Measurements from ENCODE around the gene STX7.

Gene STX7

DNA sequence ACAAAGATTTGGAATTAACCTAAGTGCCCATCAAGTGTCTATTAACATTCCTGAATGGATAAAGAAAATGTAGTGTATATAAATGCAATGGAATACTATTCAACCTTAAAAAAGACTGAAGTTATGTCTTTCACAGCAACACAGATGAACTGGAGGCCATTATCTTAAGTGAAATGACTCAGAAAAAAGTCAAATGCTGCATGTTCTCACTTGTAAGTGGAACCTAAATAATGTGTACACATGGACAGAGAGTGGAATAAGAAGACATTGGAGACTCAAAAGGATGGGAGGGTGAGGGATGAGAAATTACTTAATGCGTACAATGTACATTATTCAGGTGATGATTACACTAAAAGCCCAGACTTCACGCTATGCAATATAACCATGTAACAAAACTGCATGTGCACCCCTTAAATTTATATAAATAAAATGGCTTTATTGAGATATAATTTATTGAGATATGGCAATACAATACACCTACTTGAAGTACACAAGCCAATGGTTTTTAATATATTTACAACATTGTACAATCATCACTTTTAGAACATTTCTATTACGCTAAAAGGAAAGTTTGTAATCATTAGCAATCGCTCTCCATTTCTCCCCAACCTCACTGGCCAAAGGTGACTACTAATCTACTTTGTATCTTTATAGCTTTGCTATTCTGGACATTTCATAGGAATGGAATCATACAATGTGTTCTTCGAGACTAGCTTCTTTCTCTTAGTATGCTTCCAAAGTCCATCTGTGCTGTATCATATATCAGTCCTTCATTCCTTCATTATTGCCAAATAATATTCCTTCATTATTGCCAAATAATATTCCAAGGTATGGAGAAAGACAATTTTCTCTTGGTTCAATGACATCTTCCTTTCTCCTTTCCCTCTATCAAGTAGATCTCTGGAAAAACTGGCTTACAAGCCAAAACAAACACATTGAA is 5.8 kb downstream of the STX7 start:
- DNase-seq: no peak

DNA sequence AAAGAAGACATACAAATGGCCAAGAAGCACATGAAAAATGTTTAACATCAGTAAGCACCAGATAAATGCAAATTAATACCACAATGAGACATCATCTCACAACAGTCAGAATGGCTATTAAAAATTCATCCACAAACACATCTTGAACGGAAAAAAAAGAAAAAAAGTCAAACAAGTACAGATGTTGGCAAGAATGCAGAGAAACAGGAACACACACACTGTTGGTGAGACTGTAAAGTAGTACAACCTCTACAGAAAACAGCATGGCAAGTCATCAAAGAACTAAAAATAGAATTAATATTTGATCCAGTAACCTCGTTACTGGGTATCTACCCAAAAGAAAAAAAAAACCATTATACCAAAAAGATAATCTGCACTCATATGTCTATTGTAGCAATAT is 6.5 kb downstream of the STX7 start:
- DNase-seq: no peak

DNA sequence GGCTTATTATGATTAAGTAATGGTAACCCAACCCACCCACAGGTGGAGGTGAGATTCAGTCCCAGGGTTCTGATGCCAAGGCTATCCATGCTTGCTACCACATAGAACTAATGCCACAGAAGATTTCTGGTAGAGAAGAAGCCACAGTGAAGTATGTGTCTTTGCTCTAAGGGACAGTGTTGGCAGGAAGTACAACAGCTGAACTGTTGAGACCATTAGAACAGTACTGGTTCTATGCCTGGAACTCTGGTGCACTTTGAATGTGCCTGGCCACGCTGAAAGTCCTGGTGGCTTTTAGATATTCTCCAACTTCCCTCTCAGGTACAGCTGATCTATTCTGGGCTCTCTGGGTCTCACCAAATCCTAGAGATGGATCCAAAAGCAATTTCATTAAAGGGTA is 7.8 kb downstream of the STX7 start:
- DNase-seq: no peak

GRCh38 chr6:132504757-132505156 is 8.2 kb downstream of the STX7 start:
- no peak for DNase-seq

DNA sequence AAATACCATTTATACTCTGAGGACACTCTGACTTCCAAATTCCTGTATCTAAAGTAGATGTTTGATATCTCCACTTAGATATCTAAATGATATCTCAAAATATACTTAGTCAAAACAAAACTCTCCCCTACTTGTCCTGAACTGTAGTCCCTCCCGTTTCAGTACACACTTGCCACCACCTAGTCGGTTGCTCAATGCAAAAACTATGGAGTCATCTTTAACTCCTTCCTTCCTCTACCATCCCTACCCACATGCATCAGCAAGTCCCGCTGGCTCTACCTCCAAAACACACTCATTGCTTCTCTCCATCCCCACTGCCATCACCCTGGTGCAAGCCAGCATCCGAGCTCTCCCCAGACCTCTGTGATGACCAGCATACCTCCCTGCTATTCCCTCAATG is 13.2 kb downstream of the STX7 start:
- DNase-seq: no peak

DNA sequence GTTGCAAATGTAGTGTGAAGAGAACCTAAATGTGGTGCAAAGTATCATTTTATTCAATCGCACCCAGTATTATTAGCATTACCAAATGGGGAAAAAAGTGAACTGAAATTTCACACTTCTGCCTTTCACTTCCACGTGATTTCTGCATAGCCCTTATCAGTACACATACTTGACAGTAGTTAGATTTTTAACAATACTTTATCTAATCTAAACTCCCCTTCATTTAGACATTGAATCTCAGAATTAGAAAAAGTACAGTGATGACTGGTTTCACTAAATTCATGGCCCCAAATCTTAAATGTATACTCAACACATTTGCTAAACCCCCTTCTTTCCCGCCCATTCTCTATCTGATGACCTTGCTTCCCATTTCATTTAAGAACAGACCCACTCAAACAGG is 14.3 kb downstream of the STX7 start:
- DNase-seq: no peak

DNA sequence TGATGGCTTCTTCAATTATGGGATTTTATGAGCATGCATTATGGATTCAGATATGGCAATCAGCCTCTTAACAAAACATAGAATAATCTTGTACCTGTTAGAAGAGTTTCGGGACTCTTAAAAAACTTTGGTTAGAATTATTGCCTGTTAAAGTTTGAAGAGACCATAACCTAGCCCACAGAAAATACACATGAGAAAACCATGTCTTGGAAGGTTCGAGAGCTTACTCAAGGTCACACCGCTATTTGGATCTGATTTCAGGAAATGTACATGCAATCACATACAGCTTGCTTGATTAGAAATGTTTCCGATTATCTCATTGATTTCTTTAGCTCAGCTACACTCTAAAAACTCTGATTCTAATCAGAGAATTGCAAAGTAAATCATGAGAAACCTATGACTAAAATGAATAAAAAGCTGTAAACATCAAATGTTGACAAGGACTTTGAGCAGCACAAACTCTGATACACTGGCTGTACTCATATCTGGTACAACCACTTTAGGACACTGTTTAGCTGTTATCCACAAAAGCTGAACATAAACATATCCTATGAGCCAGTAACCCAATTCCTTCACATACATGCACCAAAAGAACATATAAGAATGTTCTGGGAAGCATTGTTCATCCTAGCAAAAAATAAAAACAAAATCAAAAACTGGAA is 16.3 kb downstream of the STX7 start:
- DNase-seq: no peak

DNA sequence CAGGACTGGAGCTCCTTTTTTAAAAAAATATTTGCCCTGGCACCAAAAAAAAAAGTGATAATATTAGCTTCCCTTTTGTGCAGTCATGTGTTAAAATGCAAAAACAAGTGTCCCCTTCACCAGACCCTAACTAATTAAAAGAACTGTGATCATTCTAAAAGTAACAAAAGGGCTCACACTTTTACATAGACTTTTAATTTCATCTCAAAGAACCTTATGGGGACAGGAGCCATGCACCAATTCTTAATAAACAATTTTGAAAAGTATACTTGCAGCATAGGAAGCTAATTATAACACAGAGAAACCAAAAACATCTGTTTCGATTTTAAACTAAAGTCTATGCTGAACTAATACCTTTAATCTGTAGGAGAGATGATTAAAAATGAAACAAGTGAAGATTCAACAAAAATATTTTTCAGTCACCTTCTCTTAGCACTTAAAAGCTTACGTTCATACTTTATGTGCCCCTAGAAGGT is 17.3 kb downstream of the STX7 start:
- no peak for DNase-seq

DNA sequence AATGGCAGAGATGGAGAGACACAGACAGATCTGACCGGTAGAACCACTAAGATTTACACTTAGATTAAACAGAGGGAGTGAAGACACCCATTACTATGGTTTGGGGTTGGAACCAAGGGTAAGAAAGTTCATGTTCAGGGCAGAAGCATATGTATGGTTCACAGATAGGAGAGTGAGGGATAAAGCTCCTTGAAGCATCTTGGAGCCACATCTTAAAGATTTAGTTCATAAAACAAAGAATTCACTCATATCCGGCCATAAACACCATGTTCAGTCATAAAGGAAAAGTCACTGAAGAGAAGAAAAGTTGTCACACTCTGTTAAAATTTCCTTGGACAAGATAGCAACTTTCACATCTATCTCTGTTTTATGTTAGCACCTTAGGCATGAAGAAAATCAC is 18.0 kb downstream of the STX7 start:
- DNase-seq: no peak

DNA sequence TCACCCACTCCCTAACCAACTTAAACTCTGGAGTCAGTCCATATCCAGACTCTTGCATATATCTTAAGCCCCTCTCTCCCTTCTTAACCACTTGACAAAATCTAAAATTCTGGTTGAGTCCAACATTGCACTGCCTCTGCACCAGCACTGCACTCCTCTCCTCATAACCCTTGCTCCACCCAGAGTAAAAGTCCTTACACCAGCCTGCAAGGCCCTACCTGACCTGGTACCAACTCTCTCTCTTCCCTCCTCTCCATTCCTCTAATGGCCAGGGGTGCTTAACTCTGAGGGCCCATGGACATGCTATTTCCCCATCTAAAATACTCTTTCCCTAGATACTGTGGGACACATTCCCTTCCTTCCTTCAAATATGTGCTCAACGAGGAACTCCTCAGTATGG is 21.0 kb downstream of the STX7 start:
- no peak for DNase-seq

DNA sequence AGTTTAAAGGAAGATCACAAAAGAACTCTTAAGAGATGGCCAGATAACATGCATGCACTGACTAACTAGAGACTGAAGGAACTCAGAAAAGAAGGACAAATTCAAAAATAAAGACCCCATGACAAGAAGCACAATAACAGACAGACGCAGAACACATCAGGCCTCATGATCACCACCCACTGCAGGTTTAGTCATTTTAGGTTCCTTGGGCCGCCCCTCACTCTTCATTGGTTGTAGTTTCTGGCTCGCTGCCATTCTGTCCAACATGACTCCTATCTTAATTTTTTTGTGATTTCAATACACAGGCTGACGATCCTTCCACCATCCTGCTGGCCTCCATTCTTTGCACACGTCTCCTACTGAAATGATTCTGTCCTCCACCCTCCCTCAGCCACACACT is 21.6 kb downstream of the STX7 start:
- no peak for DNase-seq

GRCh38 chr6:132490478-132491204 is 22.3 kb downstream of the STX7 start:
- DNase-seq: no peak

DNA sequence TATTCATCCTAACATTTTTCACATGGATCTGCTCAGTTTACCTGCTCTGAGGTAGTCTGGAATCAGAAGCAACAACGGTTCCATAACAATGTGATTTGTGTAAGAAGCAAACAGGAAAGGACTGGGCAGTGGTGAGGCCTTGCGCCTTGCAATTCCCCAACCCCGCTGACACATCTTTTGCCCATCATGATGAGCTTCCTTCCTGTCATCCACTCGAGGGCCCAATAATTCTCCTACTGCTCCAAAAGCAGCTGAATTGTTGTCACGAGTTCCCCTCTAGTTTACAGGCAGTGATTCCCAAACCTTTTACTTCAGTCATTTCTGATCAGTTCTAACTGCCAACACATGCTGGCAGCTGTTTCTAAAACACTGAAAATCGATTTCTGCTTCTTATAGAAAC is 22.9 kb downstream of the STX7 start:
- DNase-seq: no peak

DNA sequence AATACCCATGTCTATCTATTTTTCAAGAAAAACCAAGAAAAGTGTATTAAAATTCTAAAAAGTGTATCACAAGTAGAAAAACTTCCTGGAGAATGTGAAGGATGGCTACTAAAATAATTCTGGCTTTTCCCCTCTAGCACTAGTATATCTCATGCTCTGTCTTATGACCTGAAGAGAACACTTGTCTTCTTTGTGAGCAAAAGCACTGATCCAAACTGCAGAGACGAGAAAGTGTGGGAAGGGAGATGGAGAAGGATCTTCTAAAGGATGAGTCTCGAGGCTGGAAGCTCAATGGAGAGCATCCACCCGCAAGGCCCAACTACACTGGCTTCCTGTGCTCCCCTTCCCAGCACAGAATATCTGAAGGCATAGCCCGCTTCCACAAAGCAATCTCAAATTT is 23.5 kb downstream of the STX7 start:
- no peak for DNase-seq

DNA sequence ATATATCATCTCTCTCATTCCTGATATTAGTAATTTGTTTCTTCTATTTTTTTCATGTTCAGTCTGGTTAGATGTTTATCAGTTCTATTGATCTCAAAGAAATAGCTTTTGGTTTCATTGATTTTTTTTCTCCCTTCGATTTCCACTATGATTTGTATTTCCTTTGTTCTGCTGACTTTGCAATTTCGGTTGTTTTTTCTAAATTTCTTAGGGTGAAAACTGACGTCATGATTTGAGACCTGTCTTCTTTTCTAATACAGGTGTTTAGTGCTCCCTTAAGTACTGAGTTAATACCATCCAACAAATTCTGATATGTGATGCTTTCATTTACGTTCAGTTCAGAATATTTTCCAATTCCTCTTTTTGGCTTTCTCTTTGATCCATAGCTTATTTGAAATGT is 25.2 kb downstream of the STX7 start:
- DNase-seq: no peak

DNA sequence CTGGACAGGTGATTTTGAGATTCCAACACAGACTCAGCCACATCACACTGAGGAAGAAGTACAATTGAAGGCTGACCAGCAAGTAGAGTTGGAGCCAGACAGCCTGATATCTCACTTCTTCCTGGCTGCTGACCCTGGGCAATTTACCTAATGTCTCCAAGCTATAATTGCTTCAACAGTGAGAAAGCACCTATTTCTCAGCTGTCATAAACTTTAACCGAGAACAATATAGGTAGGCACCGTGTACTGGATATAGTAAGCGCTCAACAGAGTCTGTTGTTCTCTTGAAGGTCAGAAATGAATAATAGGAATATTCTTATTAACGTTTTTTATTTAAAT is 28.3 kb downstream of the STX7 start:
- DNase-seq: no peak

DNA sequence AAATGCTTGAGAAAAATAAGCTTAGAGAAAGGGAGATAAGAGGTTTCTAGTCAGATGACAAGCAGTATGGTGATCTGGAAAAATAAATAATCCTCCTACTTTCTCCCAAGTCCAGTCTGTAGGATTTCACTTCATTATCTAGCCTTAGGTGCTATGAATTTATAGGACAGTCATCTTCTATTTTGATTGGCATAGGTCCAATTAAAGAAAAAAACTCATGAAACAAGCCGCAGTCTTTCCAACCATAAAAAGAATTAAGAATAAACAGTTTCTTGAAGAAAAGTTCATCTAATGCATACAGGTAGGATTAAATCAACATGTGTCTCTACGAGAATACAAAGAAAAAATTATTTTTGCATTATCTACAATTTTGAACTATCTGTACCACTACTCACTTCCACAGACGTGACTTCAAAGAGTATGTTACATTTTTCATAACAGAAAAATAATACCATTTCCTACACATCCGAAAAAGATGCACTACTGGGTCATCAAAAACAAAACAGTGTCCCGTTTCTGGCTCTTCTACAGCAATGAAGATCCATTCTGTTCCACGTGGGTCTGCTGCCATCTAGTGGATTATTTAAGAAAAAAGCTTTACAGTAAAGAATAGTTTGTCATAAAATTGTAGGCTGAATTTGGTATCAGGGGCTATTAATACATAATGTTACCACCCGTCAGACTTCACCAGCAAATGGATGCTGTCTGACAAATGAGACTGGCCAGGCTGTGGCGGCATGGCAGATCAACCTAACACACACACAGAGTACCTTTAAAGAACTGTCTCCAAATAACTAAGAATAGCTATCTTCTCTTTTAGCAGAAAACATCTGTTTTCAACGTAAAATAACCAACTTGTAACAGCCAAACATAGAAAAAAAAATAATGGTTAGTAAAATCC is 28.9 kb downstream of the STX7 start:
- DNase-seq: peak; percentile 74

GRCh38 chr6:132482581-132482980 is 30.3 kb downstream of the STX7 start:
- no peak for DNase-seq

DNA sequence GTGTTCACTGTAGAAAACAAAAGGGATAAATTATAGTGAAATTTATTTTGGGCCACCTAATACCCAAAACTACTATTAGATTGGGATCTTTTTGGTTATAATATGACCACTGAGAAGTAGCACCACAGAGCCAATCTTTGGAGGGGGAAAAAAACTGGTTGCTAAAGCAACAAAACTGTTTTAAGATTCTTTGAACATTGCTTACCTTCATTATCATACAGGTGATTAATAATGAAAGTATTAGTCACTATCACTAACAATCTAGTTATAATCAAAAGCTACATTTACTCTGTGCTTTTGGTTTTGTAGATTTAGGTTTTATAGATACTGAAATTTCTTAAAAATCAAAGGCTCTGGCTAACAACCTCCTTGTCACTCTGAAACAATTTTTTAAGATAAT is 31.7 kb downstream of the STX7 start:
- DNase-seq: no peak

GRCh38 chr6:132479131-132479530 is 33.8 kb downstream of the STX7 start:
- no peak for DNase-seq

DNA sequence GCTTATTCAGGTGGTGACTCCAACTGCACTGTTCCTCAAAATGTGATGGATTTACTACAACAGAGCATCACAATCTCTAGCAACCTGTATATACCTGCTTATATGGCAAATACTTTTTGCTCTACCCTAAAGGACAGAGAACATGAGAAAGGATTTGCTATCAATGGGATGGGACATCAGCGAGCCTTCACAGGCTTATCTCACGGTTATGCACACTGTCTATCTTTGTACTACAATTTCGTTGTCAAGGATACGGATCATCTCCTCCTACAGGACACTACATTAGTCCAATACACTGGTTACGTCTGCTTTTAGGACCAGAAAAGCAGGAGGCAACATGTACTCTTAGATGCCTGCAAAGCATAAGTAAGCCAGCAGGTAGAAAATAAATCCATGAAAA is 34.2 kb downstream of the STX7 start:
- DNase-seq: no peak

DNA sequence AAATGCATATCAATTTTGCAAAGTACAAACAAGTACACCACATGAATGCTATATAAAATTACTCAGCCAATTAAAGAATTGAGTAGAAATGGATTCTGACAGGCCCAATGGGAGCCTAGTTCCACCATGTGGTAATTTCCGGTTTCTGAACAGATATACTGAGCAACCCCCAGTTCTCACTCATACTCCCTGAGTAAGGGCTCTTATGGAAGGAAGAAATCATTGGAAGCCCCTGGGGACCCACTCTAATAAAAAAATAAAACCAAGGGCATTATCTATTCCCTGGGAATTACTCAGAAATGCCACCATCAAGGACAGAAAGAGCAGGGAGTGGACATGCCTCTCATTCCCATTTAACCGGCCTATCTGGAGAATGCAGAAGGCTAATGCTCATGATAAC is 34.6 kb downstream of the STX7 start:
- no peak for DNase-seq

DNA sequence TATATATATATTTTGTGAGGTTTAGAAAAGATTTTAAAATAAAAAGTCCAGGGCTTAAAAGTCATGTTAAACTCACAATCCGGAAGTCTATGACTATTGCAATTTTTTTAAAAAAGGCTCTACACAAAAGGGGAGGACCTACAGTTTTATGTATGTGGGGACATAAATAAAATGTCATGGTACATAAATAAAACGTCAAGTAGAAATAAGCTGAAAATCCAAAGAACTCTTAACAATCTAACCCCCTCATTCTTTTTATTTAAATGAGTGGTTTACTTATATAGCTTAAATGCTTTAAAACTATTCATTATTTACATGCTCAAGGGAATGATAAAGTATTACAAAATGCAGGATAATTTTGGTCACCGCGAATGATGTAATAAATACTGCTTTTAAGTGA is 36.2 kb downstream of the STX7 start:
- no peak for DNase-seq

All from NCI-H146 (cell line).